ENCODE measurements around the gene C7orf57.

Gene C7orf57

DNA sequence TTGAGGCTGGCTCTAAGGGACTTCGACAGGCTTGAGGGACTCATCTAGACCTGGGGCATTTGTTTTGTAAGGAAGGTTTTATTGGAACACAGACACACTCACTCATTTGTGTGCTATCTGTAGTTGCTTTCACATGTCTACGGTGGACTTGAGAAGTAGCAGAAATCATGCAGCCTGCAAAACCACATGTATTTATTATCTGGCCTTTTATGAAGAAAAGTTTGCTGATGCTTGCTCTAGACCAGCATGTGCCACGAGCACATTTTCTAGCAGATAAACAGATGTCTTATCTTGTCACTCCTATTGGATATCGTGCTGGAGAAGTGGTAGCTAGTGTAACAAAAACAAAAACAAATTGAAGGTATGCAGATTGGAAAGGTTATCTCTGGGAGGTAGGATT is 63.5 kb downstream of the C7orf57 start:
- TF ChIP-seq, protein P1, sequence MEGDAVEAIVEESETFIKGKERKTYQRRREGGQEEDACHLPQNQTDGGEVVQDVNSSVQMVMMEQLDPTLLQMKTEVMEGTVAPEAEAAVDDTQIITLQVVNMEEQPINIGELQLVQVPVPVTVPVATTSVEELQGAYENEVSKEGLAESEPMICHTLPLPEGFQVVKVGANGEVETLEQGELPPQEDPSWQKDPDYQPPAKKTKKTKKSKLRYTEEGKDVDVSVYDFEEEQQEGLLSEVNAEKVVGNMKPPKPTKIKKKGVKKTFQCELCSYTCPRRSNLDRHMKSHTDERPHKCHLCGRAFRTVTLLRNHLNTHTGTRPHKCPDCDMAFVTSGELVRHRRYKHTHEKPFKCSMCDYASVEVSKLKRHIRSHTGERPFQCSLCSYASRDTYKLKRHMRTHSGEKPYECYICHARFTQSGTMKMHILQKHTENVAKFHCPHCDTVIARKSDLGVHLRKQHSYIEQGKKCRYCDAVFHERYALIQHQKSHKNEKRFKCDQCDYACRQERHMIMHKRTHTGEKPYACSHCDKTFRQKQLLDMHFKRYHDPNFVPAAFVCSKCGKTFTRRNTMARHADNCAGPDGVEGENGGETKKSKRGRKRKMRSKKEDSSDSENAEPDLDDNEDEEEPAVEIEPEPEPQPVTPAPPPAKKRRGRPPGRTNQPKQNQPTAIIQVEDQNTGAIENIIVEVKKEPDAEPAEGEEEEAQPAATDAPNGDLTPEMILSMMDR (IDR thresholded peaks at IDR 0.05), result no peak
- Histone ChIP-seq H3K4me3 (no peak overlapping the region), H3K27ac (no peak overlapping the region)
- DNase-seq (ENCODE audit: low spot score), result no peak

DNA sequence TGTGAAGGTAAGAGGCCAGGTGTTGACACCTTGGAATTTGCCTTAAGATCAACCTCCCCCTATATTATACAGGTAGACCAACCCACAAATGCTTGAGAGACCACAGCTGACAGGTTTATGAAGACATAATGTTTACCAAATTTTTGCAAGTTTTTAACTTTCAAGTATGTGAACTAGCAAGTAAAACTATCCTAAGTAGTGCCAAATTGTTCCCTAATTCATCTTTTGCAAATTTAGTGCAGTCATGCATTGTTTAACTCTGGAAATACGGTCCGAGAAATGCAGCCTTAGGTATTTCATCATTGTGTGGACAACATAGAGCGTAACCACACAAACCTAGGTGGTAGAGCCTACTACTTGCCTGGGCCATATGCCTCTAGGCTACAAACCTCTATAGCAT is 64.4 kb downstream of the C7orf57 start:
- Histone ChIP-seq H3K4me3 (no peak overlapping the region), H3K27ac (no peak overlapping the region)
- DNase-seq (ENCODE audit: low spot score), result no peak
- TF ChIP-seq, protein P1 (IDR thresholded peaks at IDR 0.05), result no peak

DNA sequence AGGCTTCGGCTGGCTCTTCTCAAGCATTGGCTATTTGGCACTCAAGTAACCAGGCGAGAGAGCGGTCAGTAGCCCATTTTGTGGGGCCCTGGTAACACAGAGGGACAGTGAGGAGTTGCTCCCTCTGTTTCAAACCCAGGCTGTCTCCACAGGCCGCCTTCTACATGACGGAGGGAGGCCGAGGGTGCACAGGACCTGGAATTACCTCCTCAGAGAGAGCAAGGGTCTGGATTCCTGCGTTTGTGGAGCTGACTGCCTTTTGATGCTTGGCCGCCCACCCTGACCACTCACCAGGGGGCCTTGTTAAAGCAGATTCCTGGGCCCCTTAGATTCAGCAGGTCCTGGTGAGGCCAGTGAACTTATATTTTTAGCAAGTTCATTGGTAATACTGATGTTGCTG is 66.0 kb downstream of the C7orf57 start:
- Histone ChIP-seq H3K4me3 (no peak overlapping the region), H3K27ac (no peak overlapping the region)
- DNase-seq (ENCODE audit: low spot score), result no peak
- TF ChIP-seq, protein P1 (IDR thresholded peaks at IDR 0.05), result no peak

DNA sequence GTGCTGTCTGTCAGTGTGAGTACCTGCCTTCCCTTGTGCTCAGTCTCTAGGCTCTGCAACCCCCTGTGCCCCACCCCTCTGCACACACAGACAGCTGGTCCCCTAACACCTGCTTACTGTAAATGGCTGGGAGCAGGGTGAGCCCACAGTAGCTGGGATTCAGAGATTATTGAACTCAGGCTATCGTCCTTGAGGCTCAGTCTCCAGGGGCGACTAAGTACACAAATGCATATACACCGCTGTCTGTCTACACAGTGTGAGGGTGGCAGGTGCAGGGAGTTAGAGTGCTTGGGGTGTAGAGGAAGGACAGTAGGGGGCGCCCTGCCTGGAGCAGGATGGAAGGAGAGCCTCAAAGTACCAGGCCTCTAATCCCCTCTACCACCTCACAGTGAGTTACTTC is 66.6 kb downstream of the C7orf57 start:
- Histone ChIP-seq H3K27ac (no peak overlapping the region), H3K4me3 (no peak overlapping the region)
- TF ChIP-seq, protein P1 (IDR thresholded peaks at IDR 0.05), result no peak
- DNase-seq (ENCODE audit: low spot score), result no peak

DNA sequence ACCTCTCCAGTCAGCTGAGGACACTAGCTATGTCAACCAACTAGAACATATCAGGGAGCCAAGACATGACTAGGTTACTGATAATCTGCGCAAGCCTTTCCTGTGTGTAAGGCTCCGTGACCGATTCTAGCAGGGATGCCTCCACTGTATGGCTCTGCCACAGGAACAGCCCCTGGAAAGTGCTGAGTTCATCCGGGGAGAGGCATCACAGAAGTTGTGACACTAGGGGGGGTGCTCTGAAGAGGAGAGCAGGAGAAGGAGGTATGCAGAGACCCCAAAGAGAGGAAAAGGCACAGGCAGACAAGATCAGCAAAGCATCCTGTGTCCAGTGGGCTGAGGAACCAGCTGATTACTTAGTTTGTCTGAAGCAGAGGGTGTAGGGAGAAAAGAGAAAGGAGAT is 67.2 kb downstream of the C7orf57 start:
- TF ChIP-seq, protein P1 (IDR thresholded peaks at IDR 0.05), result no peak
- DNase-seq (ENCODE audit: low spot score), result no peak
- Histone ChIP-seq H3K27ac (no peak overlapping the region), H3K4me3 (no peak overlapping the region)

DNA sequence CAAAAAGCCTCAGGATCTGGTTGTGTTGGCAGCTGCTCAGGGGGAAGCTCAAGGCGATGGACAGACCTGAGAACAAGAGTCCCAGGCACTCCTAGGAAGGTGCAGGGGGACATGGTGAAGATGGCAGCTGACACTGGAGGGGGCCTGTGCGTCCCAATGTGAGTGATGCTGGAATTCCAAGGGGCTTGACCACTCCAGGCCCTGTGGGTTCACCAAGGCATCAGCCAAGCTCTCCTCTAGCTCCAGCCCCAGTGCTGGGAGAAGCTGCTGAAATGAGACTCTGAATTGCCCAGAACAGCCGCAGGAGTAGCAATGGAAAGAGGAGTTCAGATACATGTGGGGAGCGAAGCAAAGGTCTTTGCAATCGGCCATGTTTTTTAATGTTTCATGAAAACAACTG is 69.7 kb downstream of the C7orf57 start:
- DNase-seq (ENCODE audit: low spot score), result no peak
- TF ChIP-seq, protein P1 (IDR thresholded peaks at IDR 0.05), result no peak

DNA sequence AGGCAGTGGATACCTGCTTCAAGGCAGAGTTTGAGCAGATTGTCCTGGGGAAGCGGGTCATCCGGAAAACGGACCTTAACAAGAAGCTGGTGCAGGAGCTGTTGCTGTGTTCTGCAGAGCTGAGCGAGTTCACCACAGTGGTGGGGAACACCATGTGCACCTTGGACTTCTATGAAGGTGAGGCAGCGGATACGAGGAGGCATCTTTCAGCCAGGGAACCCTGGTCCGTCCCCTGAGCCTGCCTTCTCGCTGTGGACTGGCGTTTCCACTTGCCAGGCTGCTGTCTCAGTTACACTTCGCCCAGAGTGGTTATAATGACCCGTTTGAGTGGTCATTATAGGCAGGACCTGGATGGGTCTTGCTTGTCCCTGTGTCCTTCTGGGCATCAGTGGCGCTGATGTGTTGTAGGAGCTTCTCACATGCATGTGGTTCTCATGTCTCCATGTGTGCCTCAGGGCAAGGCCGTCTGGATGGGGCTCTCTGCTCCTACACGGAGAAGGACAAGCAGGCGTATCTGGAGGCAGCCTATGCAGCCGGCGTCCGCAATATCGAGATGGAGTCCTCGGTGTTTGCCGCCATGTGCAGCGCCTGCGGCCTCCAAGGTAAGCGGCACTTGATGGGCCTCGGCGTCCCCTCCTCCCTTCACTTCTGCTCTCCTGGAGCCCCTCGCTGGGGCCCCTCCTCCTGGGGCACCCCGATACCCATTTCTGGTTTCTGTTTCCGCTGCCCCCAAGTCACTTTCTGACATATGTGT is 71.7 kb downstream of the C7orf57 start:
- DNase-seq (ENCODE audit: low spot score), result no peak
- no peak overlapping the region for H3K27ac ChIP-seq
- TF ChIP-seq, protein P1 (IDR thresholded peaks at IDR 0.05), result no peak

More for the DNA sequence above, 69.7 kb downstream of the C7orf57 start:
- Histone ChIP-seq H3K4me3 (no peak overlapping the region), H3K27ac (no peak overlapping the region)

More for the DNA sequence above, 71.7 kb downstream of the C7orf57 start:
- H3K4me3 ChIP-seq, result no peak overlapping the region
